Astrocyte (in vitro differentiated cells and primary cell): ENCODE results near the gene LYG2. TPM values are rescaled to one million over a fixed set of nuclear protein-coding genes. Genes with fewer than 3 reads are reported as not detected.

Experiments
- DNase-seq: peaks from one replicate; pipeline ENCODE4 v3.0.0-alpha.2; 2010; ENCODE audit warnings: low read depth
- FAIRE-seq: peaks from 2 replicates; lab custom pipeline; 2011; peaks lifted over from hg19 to GRCh38; lab: Jason Lieb, UNC
- H2AFZ ChIP-seq: 2 replicates; pipeline ENCODE4 v1.6.0; 2012; ENCODE audit warnings: low read depth, low read length, inconsistent platforms
- H3K27ac ChIP-seq: 2 replicates; pipeline ENCODE4 v1.5.1; 2011; ENCODE audit warnings: low read depth, low read length, inconsistent platforms
- H3K27me3 ChIP-seq: 2 replicates; pipeline ENCODE4 v1.6.0; 2011; ENCODE audit warnings: low read length, inconsistent platforms; ENCODE audit not compliant: insufficient read depth
- H3K36me3 ChIP-seq: 2 replicates; pipeline ENCODE4 v1.5.1; 2011; ENCODE audit warnings: low read length, inconsistent platforms; ENCODE audit not compliant: insufficient read depth
- H3K4me1 ChIP-seq: 2 replicates; pipeline ENCODE4 v1.5.1; 2011; ENCODE audit warnings: low read length, inconsistent platforms; ENCODE audit not compliant: insufficient read depth
- H3K4me2 ChIP-seq: 2 replicates; pipeline ENCODE4 v1.6.0; 2012; ENCODE audit warnings: low read length, inconsistent platforms
- H3K4me3 ChIP-seq: 2 replicates; pipeline ENCODE4 v1.5.1; 2011; ENCODE audit warnings: low read depth, mild to moderate bottlenecking, low read length, inconsistent platforms; ENCODE audit not compliant: insufficient read depth
- H3K79me2 ChIP-seq: 2 replicates; pipeline ENCODE4 v1.6.0; 2012; ENCODE audit warnings: mild to moderate bottlenecking, low read length, inconsistent platforms; ENCODE audit not compliant: insufficient read depth
- H3K9ac ChIP-seq: 2 replicates; pipeline ENCODE4 v1.6.0; 2012; ENCODE audit warnings: mild to moderate bottlenecking, low read length, inconsistent platforms
- H3K9me3 ChIP-seq: 2 replicates; pipeline ENCODE4 v1.5.1; 2012; ENCODE audit warnings: low read depth, mild to moderate bottlenecking, low read length, inconsistent platforms; ENCODE audit not compliant: insufficient read depth
- H4K20me1 ChIP-seq: 2 replicates; pipeline ENCODE4 v1.6.0; 2012; ENCODE audit warnings: low read length, inconsistent platforms; ENCODE audit not compliant: insufficient read depth
- H3K27ac Mint-ChIP-seq: one replicate; pipeline ENCODE4 v1.8.0; 2021; ENCODE audit warnings: mild to moderate bottlenecking, mixed read lengths; ENCODE audit not compliant: unreplicated experiment
- H3K27me3 Mint-ChIP-seq: one replicate; pipeline ENCODE4 v1.8.0; 2021; ENCODE audit warnings: low read depth, mixed read lengths; ENCODE audit not compliant: unreplicated experiment
- H3K36me3 Mint-ChIP-seq: one replicate; pipeline ENCODE4 v1.8.0; 2021; ENCODE audit warnings: low read depth, mixed read lengths; ENCODE audit not compliant: unreplicated experiment
- H3K4me1 Mint-ChIP-seq: one replicate; pipeline ENCODE4 v1.8.0; 2021; ENCODE audit warnings: low read depth, mixed read lengths; ENCODE audit not compliant: unreplicated experiment
- H3K4me3 Mint-ChIP-seq: one replicate; pipeline ENCODE4 v1.8.0; 2021; ENCODE audit warnings: mild to moderate bottlenecking, moderate library complexity, mixed read lengths; ENCODE audit not compliant: unreplicated experiment
- H3K9me3 Mint-ChIP-seq: one replicate; pipeline ENCODE4 v1.8.0; 2021; ENCODE audit warnings: mild to moderate bottlenecking, mixed read lengths; ENCODE audit not compliant: unreplicated experiment
- CTCF ChIP-seq: IDR thresholded peaks from 2 replicates; pipeline ENCODE4 v1.5.1; 2011; ENCODE audit warnings: low read depth, mild to moderate bottlenecking, inconsistent platforms, low read length, moderate library complexity; ENCODE audit not compliant: insufficient read depth
- EZH2 ChIP-seq: IDR thresholded peaks from 2 replicates; pipeline ENCODE4 v1.6.1; 2012; ENCODE audit warnings: mild to moderate bottlenecking, low read length, inconsistent platforms; ENCODE audit not compliant: insufficient read depth
- total RNA-seq: library from RNA; stranded (reverse); gene quantifications from 2 replicates; pipeline ENCODE4 v1.2.1, GENCODE V29; 2021

Gene LYG2
- total RNA-seq, 1 donor from 2014 or later, result not detected

GRCh38 chr2:99297994-99298393, 42.5 kb upstream of the LYG2 start:
- Histone ChIP-seq H2AFZ (no peak overlapping the region), H3K9me3 (no peaks in the 10 kb centered on the region), H3K27ac (no peak overlapping the region), H3K79me2 (no peaks in the 10 kb centered on the region), H3K36me3 (no peaks in the 10 kb centered on the region), H4K20me1 (no peaks in the 10 kb centered on the region), H3K4me3 (no peak overlapping the region), H3K4me2 (no peak overlapping the region), H3K4me1 (no peaks in the 10 kb centered on the region), H3K27me3 (no peaks in the 10 kb centered on the region), H3K9ac (no peak overlapping the region)
- FAIRE-seq, result no peak
- DNase-seq, result no peak
- Mint-ChIP-seq H3K9me3 (no peaks in the 10 kb centered on the region), H3K4me3 (no peak overlapping the region), H3K27ac (no peak overlapping the region), H3K4me1 (no peaks in the 10 kb centered on the region), H3K27me3 (no peaks in the 10 kb centered on the region), H3K36me3 (peaks cover 13% of the 10 kb centered on the region)
- TF ChIP-seq EZH2, result no peak
- TF ChIP-seq CTCF, result no peak

GRCh38 chr2:99285526-99285925, 30.1 kb upstream of the LYG2 start:
- Histone ChIP-seq H3K27ac (no peak overlapping the region), H4K20me1 (no peaks in the 10 kb centered on the region), H3K79me2 (no peaks in the 10 kb centered on the region), H3K9ac (no peak overlapping the region), H3K9me3 (no peaks in the 10 kb centered on the region), H3K4me1 (no peaks in the 10 kb centered on the region), H3K27me3 (no peaks in the 10 kb centered on the region), H2AFZ (no peak overlapping the region), H3K4me2 (no peak overlapping the region), H3K4me3 (no peak overlapping the region), H3K36me3 (no peaks in the 10 kb centered on the region)
- DNase-seq (no peak), FAIRE-seq (no peak)
- peaks cover 5% of the 10 kb centered on the region for H3K9me3 Mint-ChIP-seq
- no peak overlapping the region for H3K27ac Mint-ChIP-seq
- H3K4me3 Mint-ChIP-seq, result no peak overlapping the region
- no peak for TF ChIP-seq EZH2
- no peak for TF ChIP-seq CTCF
- no peaks in the 10 kb centered on the region for H3K4me1 Mint-ChIP-seq
- no peaks in the 10 kb centered on the region for H3K27me3 Mint-ChIP-seq
- H3K36me3 Mint-ChIP-seq, result peaks cover 11% of the 10 kb centered on the region

DNA sequence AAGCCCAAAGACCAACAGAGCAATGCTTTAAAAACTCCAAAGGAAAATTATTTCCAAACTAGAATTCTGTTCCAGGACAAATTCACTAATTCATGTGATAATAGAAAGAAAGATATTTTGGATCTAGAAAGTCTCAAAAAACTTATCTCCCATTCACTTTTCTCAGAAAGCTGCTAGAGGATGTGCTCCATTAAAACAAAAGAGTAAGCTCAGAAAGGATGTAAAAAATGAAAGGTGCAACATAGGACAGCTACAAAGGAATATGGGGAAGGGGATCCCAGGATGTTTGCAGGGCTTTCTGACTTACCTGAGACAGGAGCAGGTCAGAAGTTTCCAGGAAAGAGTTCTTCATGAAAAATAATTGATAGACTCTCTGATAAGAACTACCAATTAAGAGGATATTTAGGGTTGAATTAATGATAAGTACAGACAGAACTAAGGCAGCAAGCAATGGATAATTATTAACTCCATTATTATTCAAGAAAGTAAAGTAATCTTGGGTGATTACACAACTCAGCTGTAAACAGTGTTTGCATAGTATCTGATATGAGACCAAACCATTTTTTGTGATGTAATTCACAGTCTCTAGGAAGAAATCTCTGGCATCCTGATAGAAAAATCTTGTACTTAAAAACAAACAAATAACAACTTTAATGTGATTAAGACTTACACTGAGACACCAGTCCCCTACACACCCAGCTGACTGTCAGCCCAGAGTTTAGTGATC, 24.7 kb upstream of the LYG2 start:
- Histone ChIP-seq H3K36me3 (no peaks in the 10 kb centered on the region), H3K27me3 (no peaks in the 10 kb centered on the region), H3K27ac (no peak overlapping the region), H4K20me1 (no peaks in the 10 kb centered on the region), H3K4me2 (no peak overlapping the region), H3K4me1 (no peaks in the 10 kb centered on the region), H2AFZ (no peak overlapping the region), H3K79me2 (no peaks in the 10 kb centered on the region), H3K9ac (no peak overlapping the region), H3K4me3 (no peak overlapping the region), H3K9me3 (no peaks in the 10 kb centered on the region)
- no peak overlapping the region for H3K4me3 Mint-ChIP-seq
- TF ChIP-seq CTCF (no peak), EZH2 (no peak)
- FAIRE-seq, result no peak
- no peak overlapping the region for H3K27ac Mint-ChIP-seq
- peaks cover 19% of the 10 kb centered on the region for H3K9me3 Mint-ChIP-seq
- DNase-seq, result no peak
- H3K36me3 Mint-ChIP-seq, result peaks cover 18% of the 10 kb centered on the region
- H3K27me3 Mint-ChIP-seq, result no peaks in the 10 kb centered on the region
- peaks cover 9% of the 10 kb centered on the region for H3K4me1 Mint-ChIP-seq
